ENCODE data around the gene LARGE1.
"Not testable (repeated sequence)": the region's sequence is repeated elsewhere in the genome, so short reads cannot be mapped to it uniquely, and the experiment has no call there.

LARGE1 gene

DNA sequence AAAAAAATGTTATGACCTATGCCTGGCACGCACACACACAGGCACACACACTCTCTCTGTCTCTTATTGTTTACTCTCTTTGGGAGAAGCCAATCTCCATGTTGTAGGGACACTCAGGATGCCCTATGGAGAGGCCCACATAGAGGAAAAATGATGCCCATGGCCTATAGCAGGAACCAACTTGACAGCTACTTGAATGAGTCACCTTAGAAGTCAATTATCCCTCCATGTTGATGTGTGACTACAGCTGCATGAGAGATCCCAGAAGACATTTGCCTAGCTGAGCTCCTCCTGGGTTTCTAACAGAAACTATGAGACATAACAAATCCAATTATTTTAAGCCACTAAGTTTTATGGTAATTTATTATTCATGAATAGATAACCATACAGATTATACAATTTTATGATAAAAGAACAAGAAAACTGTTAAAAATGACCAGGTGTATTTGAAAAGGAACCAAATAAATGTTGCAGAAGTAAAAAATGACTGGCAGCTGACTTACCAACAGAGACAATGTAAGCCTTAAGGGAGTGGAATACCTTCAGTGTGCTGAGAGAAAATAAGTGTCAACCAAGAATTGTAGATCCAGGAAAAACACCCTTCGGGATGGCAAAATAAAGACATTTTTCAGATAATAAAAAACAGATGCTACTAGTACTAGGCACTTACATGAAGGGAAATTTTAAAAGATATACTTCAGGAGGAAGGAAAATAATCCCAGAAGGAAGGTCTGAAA, 458.4 kb downstream of the LARGE1 start:
- Histone ChIP-seq H3K36me3 (ENCODE audit: low read length) (no peaks in the 10 kb centered on the region), H2AFZ (ENCODE audit: low read depth, low read length, severe bottlenecking) (no peak overlapping the region)
- TF ChIP-seq, protein P1, sequence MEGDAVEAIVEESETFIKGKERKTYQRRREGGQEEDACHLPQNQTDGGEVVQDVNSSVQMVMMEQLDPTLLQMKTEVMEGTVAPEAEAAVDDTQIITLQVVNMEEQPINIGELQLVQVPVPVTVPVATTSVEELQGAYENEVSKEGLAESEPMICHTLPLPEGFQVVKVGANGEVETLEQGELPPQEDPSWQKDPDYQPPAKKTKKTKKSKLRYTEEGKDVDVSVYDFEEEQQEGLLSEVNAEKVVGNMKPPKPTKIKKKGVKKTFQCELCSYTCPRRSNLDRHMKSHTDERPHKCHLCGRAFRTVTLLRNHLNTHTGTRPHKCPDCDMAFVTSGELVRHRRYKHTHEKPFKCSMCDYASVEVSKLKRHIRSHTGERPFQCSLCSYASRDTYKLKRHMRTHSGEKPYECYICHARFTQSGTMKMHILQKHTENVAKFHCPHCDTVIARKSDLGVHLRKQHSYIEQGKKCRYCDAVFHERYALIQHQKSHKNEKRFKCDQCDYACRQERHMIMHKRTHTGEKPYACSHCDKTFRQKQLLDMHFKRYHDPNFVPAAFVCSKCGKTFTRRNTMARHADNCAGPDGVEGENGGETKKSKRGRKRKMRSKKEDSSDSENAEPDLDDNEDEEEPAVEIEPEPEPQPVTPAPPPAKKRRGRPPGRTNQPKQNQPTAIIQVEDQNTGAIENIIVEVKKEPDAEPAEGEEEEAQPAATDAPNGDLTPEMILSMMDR (IDR thresholded peaks at IDR 0.05; ENCODE audit: insufficient read depth, low read length, poor library complexity, severe bottlenecking): no peak
- no peak for TF ChIP-seq EZH2phosphoT487 (conservative IDR thresholded peaks at IDR 0.05; ENCODE audit: low read length)

DNA sequence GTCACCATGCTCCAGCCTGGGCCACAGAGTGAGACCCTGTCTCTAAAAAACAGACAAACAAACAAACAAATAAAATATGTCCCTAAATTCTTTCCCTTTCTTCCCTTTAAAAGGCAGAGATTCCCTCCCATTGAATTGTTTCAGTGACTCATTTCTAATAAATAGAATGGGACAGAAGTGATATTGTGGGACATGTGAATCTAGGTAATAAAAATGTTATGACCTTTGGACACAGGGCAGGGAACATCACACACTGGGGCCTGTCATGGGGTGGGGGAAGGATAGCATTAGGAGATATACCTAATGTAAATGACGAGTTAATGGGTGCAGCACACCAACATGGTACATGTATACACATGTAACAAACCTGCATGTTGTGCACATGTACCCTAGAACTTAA, 459.0 kb downstream of the LARGE1 start:
- not testable (repeated sequence) for H3K9me2 ChIP-seq (replicated peaks; ENCODE audit: insufficient read depth, low read length); H2AFZ ChIP-seq (ENCODE audit: low read depth, low read length, severe bottlenecking); H3K27ac ChIP-seq (ENCODE audit: low read depth, low read length); H3K9ac ChIP-seq (ENCODE audit: low read length); H4K20me1 ChIP-seq (ENCODE audit: low read depth, low read length); H3K36me3 ChIP-seq (ENCODE audit: low read length); H3K4me3 ChIP-seq (ENCODE audit: insufficient read depth, low read length, poor library complexity, severe bottlenecking); H3K27me3 ChIP-seq (ENCODE audit: low read length); H3K79me2 ChIP-seq (ENCODE audit: insufficient read depth, low read length); H3F3A ChIP-seq (ENCODE audit: insufficient read depth); H3K4me2 ChIP-seq (ENCODE audit: low read depth, low read length, poor library complexity, severe bottlenecking); H3K9me3 ChIP-seq (ENCODE audit: insufficient read depth, low read length)

More for the DNA sequence above, 458.4 kb downstream of the LARGE1 start:
- Histone ChIP-seq H3K27me3 (ENCODE audit: low read length) (no peaks in the 10 kb centered on the region), H3F3A (ENCODE audit: insufficient read depth) (no peaks in the 10 kb centered on the region), H3K9me2 (replicated peaks; ENCODE audit: insufficient read depth, low read length) (no peaks in the 10 kb centered on the region), H3K9ac (ENCODE audit: low read length) (no peak overlapping the region), H3K9me3 (ENCODE audit: insufficient read depth, low read length) (no peaks in the 10 kb centered on the region), H3K4me3 (ENCODE audit: insufficient read depth, low read length, poor library complexity, severe bottlenecking) (no peak overlapping the region), H3K4me2 (ENCODE audit: low read depth, low read length, poor library complexity, severe bottlenecking) (no peak overlapping the region), H3K79me2 (ENCODE audit: insufficient read depth, low read length) (no peaks in the 10 kb centered on the region), H3K27ac (ENCODE audit: low read depth, low read length) (no peak overlapping the region), H4K20me1 (ENCODE audit: low read depth, low read length) (no peaks in the 10 kb centered on the region)

DNA sequence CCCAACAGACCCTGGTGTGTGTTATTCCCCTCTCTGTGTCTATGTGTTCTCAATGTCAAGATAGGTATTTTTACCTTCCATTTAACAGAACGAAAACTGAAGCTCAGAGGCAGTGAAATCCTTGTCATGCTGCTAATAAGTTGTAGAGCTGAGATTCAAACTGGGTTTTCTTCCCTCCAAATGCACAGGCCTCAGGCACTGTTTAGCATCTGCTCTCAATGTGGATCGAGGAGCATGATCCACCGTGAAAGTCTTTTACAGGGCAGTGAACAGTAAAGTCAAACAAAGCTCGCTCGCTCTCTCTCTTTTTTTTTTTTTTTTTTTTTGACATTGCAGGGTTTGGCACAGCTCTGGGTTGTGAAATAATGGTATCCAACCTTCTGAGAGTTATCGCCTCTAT, 461.1 kb downstream of the LARGE1 start:
- Histone ChIP-seq H3K9ac (ENCODE audit: low read length) (no peak overlapping the region), H2AFZ (ENCODE audit: low read depth, low read length, severe bottlenecking) (no peak overlapping the region), H3K4me3 (ENCODE audit: insufficient read depth, low read length, poor library complexity, severe bottlenecking) (no peak overlapping the region), H4K20me1 (ENCODE audit: low read depth, low read length) (no peaks in the 10 kb centered on the region), H3K79me2 (ENCODE audit: insufficient read depth, low read length) (no peaks in the 10 kb centered on the region), H3K9me2 (replicated peaks; ENCODE audit: insufficient read depth, low read length) (no peaks in the 10 kb centered on the region), H3K4me2 (ENCODE audit: low read depth, low read length, poor library complexity, severe bottlenecking) (no peak overlapping the region), H3K9me3 (ENCODE audit: insufficient read depth, low read length) (no peaks in the 10 kb centered on the region), H3K27ac (ENCODE audit: low read depth, low read length) (no peak overlapping the region), H3K36me3 (ENCODE audit: low read length) (no peaks in the 10 kb centered on the region), H3F3A (ENCODE audit: insufficient read depth) (no peaks in the 10 kb centered on the region), H3K27me3 (ENCODE audit: low read length) (no peaks in the 10 kb centered on the region)
- TF ChIP-seq EZH2phosphoT487 (conservative IDR thresholded peaks at IDR 0.05; ENCODE audit: low read length): no peak

DNA sequence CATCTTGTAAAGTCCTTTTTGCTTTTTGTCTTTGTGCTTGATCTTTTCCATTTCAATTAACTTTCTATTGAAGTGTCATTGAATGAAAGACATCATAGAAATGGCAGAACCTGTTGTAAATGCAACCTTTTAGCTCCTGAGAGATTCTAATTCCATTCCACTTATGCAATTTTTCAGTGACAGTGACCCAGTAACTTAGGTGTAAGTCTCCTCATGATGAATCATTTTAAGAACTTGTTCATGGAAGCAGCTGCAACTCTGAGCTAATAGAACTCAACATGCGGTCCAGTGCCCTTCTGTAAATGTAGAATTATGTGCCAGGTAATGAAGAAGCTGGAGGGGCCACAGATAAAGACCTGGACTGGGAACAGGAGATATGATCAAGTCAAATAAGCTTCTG, 463.8 kb downstream of the LARGE1 start:
- TF ChIP-seq EZH2phosphoT487 (conservative IDR thresholded peaks at IDR 0.05; ENCODE audit: low read length): no peak
- TF ChIP-seq, protein P1 (IDR thresholded peaks at IDR 0.05; ENCODE audit: insufficient read depth, low read length, poor library complexity, severe bottlenecking): no peak
- Histone ChIP-seq H3F3A (ENCODE audit: insufficient read depth) (no peaks in the 10 kb centered on the region), H3K9ac (ENCODE audit: low read length) (no peak overlapping the region), H3K4me2 (ENCODE audit: low read depth, low read length, poor library complexity, severe bottlenecking) (no peak overlapping the region), H3K9me2 (replicated peaks; ENCODE audit: insufficient read depth, low read length) (no peaks in the 10 kb centered on the region), H3K27ac (ENCODE audit: low read depth, low read length) (no peak overlapping the region), H3K36me3 (ENCODE audit: low read length) (no peaks in the 10 kb centered on the region), H3K4me3 (ENCODE audit: insufficient read depth, low read length, poor library complexity, severe bottlenecking) (no peak overlapping the region), H4K20me1 (ENCODE audit: low read depth, low read length) (no peaks in the 10 kb centered on the region), H3K79me2 (ENCODE audit: insufficient read depth, low read length) (no peaks in the 10 kb centered on the region), H3K27me3 (ENCODE audit: low read length) (no peaks in the 10 kb centered on the region), H3K9me3 (ENCODE audit: insufficient read depth, low read length) (no peaks in the 10 kb centered on the region), H2AFZ (ENCODE audit: low read depth, low read length, severe bottlenecking) (no peak overlapping the region)

All from SU-DHL-6 (cell line).